Skeletal muscle satellite cell (primary cell): ENCODE data around the gene ZNF774. TPM values are rescaled to one million over a fixed set of nuclear protein-coding genes. Genes with fewer than 3 reads are reported as not detected.
"Not testable (repeated sequence)": the region's sequence is repeated elsewhere in the genome, so short reads cannot be mapped to it uniquely, and the experiment has no call there.

Experiments used
- H3K27me3 ChIP-seq: 2 replicates; pipeline ENCODE4 v1.7.0; 2013; ENCODE audit warnings: low read length; ENCODE audit not compliant: control insufficient read depth, insufficient read depth
- H3K36me3 ChIP-seq: 2 replicates; pipeline ENCODE4 v1.7.0; 2013; ENCODE audit warnings: mild to moderate bottlenecking, control low read depth, low read length; ENCODE audit not compliant: insufficient read depth
- H3K4me1 ChIP-seq: 2 replicates; pipeline ENCODE4 v1.7.0; 2013; ENCODE audit warnings: low read length; ENCODE audit not compliant: control insufficient read depth, insufficient read depth
- H3K4me2 ChIP-seq: 2 replicates; pipeline ENCODE4 v1.7.0; 2013; ENCODE audit warnings: mild to moderate bottlenecking, low read length
- H3K4me3 ChIP-seq: 2 replicates; pipeline ENCODE4 v1.7.0; 2013; ENCODE audit warnings: low read length
- H3K9ac ChIP-seq: 2 replicates; pipeline ENCODE4 v1.7.0; 2013; ENCODE audit warnings: mild to moderate bottlenecking, low read depth, low read length, moderate library complexity
- H3K9me3 ChIP-seq: replicated peaks from 2 replicates; pipeline ENCODE4 v1.7.0; 2013; ENCODE audit warnings: mild to moderate bottlenecking, control low read depth, low read length
- small RNA-seq: library from RNA; depleted of rRNA; stranded (forward); fragments of <200 nt; gene quantifications from one replicate; pipeline ENCODE3, GENCODE V24; 2012

ZNF774 gene

DNA sequence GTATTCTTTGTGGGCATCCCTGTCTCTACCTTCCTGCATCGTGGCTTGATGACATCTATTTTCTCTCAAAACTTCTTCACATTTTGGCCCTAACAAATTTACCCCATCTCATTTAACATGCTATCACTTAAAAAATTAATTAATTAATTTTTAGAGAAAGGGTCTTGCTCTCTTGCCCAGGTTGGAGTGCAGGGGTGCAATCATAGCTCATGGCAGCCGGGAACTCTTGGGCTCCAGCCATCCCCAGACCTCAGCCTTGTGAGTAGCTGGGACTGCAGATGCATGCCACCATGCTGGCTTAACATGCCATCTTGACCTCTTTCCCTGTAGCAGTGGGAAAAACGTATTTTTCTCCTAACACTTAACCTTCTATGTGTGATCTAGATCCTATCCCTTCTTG lies 56.6 kb downstream of the ZNF774 start:
- no peaks in the 10 kb centered on the region for H3K9me3 ChIP-seq
- H3K4me3 ChIP-seq, result no peak overlapping the region
- H3K36me3 ChIP-seq, result peaks cover 5% of the 10 kb centered on the region
- no peak overlapping the region for H3K9ac ChIP-seq
- no peak overlapping the region for H3K4me2 ChIP-seq
- H3K4me1 ChIP-seq, result peaks cover 64% of the 10 kb centered on the region
- no peaks in the 10 kb centered on the region for H3K27me3 ChIP-seq

DNA sequence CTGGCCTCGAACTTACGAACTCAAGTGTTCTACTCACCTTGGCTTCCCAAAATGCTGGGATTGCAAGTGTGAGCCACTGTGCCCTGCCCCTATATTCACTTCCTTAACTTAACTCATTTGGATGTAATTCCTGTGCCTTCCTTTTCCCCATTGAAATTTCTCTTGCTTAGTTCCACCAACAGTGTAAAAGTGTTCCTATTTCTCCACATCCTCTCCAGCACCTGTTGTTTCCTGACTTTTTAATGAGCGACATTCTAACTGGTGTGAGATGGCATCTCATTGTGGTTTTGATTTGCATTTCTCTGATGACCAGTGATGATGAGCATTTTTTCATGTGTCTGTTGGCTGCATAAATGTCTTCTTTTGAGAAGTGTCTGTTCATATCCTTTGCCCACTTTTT lies 57.5 kb downstream of the ZNF774 start:
- H3K36me3 ChIP-seq, H3K9me3 ChIP-seq, H3K9ac ChIP-seq, H3K27me3 ChIP-seq, H3K4me2 ChIP-seq, H3K4me3 ChIP-seq: not testable (repeated sequence)
- peaks cover 64% of the 10 kb centered on the region for H3K4me1 ChIP-seq

DNA sequence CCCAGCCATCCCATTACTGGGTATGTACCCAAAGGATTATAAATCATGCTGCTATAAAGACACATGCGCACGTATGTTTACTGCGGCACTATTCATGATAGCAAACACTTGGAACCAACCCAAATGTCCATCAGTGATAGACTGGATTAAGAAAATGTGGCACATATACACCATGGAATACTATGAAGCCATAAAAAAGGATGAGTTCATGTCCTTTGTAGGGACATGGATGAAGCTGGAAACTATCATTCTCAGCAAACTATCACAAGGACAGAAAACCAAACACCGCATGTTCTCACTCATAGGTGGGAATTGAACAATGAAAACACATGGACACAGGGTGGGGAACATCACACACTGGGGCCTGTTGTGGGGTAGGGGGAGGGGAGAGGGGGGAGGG lies 58.2 kb downstream of the ZNF774 start:
- not testable (repeated sequence) for H3K27me3 ChIP-seq, H3K36me3 ChIP-seq, H3K9me3 ChIP-seq, H3K9ac ChIP-seq, H3K4me2 ChIP-seq, H3K4me3 ChIP-seq
- H3K4me1 ChIP-seq, result peaks cover 61% of the 10 kb centered on the region

DNA sequence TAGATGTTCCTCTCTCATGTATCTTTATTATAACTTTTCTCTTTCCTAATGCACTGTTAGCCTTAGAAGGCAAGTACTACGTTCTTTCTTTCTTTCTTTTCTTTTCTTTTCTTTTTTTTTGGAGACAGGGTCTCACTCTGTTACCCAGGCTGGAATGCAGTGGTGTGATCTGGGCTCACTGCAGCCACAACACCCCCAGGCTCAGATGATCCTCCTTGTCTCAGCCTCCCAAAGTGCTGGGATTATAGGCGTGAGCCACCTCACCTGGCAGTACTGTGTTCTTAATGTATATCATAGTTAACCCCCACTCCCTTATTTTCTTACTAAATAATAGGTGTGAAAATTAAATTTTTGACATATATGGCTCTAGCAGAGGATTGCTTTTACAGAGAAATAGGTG lies 59.1 kb downstream of the ZNF774 start:
- Histone ChIP-seq H3K27me3 (no peaks in the 10 kb centered on the region), H3K4me1 (peaks cover 58% of the 10 kb centered on the region), H3K4me3 (no peak overlapping the region), H3K4me2 (no peak overlapping the region), H3K9ac (no peak overlapping the region), H3K9me3 (no peaks in the 10 kb centered on the region), H3K36me3 (peaks cover 5% of the 10 kb centered on the region)

Small RNAs within 50 kb of the gene (small RNA-seq; reads per million reads assigned to genes)
- not detected for gene NDUFA3P4
